RWPE1 (cell line): ENCODE results near the gene EZH1.

Experiments
- CTCF ChIA-PET: fragments of 350-600 bp; sonication (Branson Sonifier 250); formaldehyde crosslinking; extraction: SDS; loops from one replicate; lab custom pipeline; 2021; lab: Yijun Ruan, JAX
- POLR2A ChIA-PET: fragments of 400-600 bp; formaldehyde crosslinking; extraction: SDS; loops from one replicate; lab custom pipeline; 2020; ENCODE audit warnings: antibody characterized with exemption; ENCODE audit not compliant: low non-redundant PET; lab: Yijun Ruan, JAX
- DNase-seq: peaks from one replicate; pipeline ENCODE4 v3.0.0; 2012; ENCODE audit warnings: low spot score
- H3K27ac ChIP-seq: fragments of 450-650 bp; 2 replicates; pipeline ENCODE4 v1.5.1; 2017
- TF ChIP-seq, protein P1 (sequence below): fragments of 450-650 bp; conservative IDR thresholded peaks from 2 replicates; pipeline ENCODE4 v1.5.1; 2017; ENCODE audit warnings: low read depth, mild to moderate bottlenecking

EZH1 gene

GRCh38 chr17:42697108-42697811, 47.6 kb downstream of the EZH1 start:
- ChIA-PET POLR2A (no interaction called here), CTCF (interaction anchor here (0.8 kb wide), 1 partner anchor 144 kb away, joined by 3 read pairs; no protein-coding TSS in a partner anchor)
- no peak for DNase-seq
- H3K27ac ChIP-seq = peak overlapping the region; percentile 28; the same call in 1 of the 2 replicates
- TF ChIP-seq, protein P1, sequence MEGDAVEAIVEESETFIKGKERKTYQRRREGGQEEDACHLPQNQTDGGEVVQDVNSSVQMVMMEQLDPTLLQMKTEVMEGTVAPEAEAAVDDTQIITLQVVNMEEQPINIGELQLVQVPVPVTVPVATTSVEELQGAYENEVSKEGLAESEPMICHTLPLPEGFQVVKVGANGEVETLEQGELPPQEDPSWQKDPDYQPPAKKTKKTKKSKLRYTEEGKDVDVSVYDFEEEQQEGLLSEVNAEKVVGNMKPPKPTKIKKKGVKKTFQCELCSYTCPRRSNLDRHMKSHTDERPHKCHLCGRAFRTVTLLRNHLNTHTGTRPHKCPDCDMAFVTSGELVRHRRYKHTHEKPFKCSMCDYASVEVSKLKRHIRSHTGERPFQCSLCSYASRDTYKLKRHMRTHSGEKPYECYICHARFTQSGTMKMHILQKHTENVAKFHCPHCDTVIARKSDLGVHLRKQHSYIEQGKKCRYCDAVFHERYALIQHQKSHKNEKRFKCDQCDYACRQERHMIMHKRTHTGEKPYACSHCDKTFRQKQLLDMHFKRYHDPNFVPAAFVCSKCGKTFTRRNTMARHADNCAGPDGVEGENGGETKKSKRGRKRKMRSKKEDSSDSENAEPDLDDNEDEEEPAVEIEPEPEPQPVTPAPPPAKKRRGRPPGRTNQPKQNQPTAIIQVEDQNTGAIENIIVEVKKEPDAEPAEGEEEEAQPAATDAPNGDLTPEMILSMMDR = no peak

GRCh38 chr17:42695500-42695899, 49.3 kb downstream of the EZH1 start:
- TF ChIP-seq, protein P1 = no peak
- DNase-seq = no peak
- H3K27ac ChIP-seq = 0 out of 2 replicates have a peak overlapping the region, but pooled peaks have one; percentile 19
- CTCF ChIA-PET = interaction anchor here (0.6 to 0.7 kb wide), 2 partner anchors 125 to 720 kb away, joined by 3 to 6 read pairs; no protein-coding TSS in a partner anchor
- POLR2A ChIA-PET = no interaction called here

GRCh38 chr17:42694524-42694923, 50.3 kb downstream of the EZH1 start:
- H3K27ac ChIP-seq = no peak overlapping the region
- TF ChIP-seq, protein P1 = no peak
- CTCF ChIA-PET = no interaction called here
- DNase-seq = no peak
- POLR2A ChIA-PET = no interaction called here

DNA sequence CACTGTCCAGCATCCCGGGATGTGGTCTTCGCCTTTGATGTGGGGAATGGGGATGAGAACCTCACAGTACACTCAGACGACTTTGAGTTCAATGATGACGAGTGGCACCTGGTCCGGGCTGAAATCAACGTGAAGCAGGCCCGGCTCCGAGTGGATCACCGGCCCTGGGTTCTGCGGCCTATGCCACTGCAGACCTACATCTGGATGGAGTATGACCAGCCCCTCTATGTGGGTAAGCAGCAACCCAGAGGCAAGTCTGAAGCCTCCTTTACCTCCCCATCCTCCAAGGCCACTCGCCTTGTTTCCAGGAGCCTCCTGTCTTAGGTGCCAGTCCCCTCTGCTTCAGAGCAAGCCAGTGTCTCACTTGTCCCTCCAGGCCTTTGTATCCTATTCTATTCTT, 52.4 kb downstream of the EZH1 start:
- H3K27ac ChIP-seq = no peak overlapping the region
- DNase-seq = no peak
- TF ChIP-seq, protein P1 = no peak
- ChIA-PET CTCF (interaction anchor here (0.6 to 0.7 kb wide), 2 partner anchors 87 to 591 kb away, joined by 3 to 6 read pairs; no protein-coding TSS in a partner anchor), POLR2A (interaction anchor here (0.5 kb wide), 1 partner anchor 34 kb away, joined by 8 read pairs; no protein-coding TSS in a partner anchor)

- ChIA-PET POLR2A (no interaction called here), CTCF (no interaction called here)
- H3K27ac ChIP-seq = peak overlapping the region; percentile 12; the same call in 1 of the 2 replicates
- TF ChIP-seq, protein P1 = no peak
- DNase-seq = no peak
Observed at GRCh38 chr17:42691021-42691545, 53.8 kb downstream of the EZH1 start.

DNA sequence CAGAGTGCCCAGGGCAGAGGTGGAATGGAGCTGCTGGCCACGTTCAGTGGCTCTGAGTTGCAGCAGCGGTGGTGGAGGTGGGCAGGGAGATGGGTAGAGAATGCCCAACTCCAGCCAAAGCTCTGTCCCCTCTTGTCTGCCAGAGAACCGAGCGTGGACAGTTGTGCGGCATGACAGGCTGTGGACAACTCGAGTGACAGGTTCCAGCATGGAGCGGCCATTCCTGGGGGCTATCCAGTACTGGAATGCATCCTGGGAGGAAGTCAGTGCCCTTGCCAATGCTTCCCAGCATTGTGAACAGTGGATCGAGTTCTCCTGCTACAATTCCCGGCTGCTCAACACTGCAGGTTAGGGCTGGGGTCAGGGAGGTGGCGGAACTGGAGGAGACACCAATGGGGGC, 54.2 kb downstream of the EZH1 start:
- peak overlapping the region; percentile 12; the same call in 1 of the 2 replicates for H3K27ac ChIP-seq
- ChIA-PET POLR2A (no interaction called here), CTCF (no interaction called here)
- TF ChIP-seq, protein P1 = no peak
- DNase-seq = no peak
